ENCODE data around the gene ERBB4.

GRCh38 chr2:211568439-211568838, 970.2 kb downstream of the ERBB4 start:
- TF ChIP-seq SMARCA5 (IDR thresholded peaks at IDR 0.05) (no peak), ATF2 (IDR thresholded peaks at IDR 0.05; ENCODE audit: low read length) (no peak), SKIL (IDR thresholded peaks at IDR 0.05; ENCODE audit: low read depth, poor library complexity, severe bottlenecking) (no peak), CBX5 (IDR thresholded peaks at IDR 0.05; ENCODE audit: low read depth) (no peak), TCF7 (IDR thresholded peaks at IDR 0.05; ENCODE audit: borderline replicate concordance) (no peak), HCFC1 (IDR thresholded peaks at IDR 0.05; ENCODE audit: low read length) (no peak), CTCF (IDR thresholded peaks at IDR 0.05 in 2 of 3, conservative IDR thresholded peaks at IDR 0.05 in 1 of 3; ENCODE audit: control insufficient read depth in 2 of 3, extremely low read depth in 1 of 3, insufficient read depth in 1 of 3, low read depth in 3 of 3, low read length in 3 of 3) (no peak), CHD1 (IDR thresholded peaks at IDR 0.05; ENCODE audit: low read depth, low read length) (no peak), POLR2AphosphoS5 (IDR thresholded peaks at IDR 0.05; ENCODE audit: low read length) (no peak), TCF12 (IDR thresholded peaks at IDR 0.05; ENCODE audit: low read depth, low read length) (no peak), REST (IDR thresholded peaks at IDR 0.05; ENCODE audit: low read depth, low read length) (no peak), HDAC6 (IDR thresholded peaks at IDR 0.05; ENCODE audit: unreplicated experiment) (no peak), CEBPB (IDR thresholded peaks at IDR 0.05; ENCODE audit: borderline replicate concordance in 1 of 2, low read depth in 2 of 2, low read length in 2 of 2) (no peak)
